C1 segment of cervical spinal cord (tissue), 14 donors: ENCODE results near the gene SLC35E3.
"Not testable (repeated sequence)": the region's sequence is repeated elsewhere in the genome, so short reads cannot be mapped to it uniquely, and the experiment has no call there.

ENCODE experiments used
- DNase-seq, 14 donors: peaks; one replicate each; lab custom pipeline; 2025; lab: John Stamatoyannopoulos, UW

The SLC35E3 gene

DNA sequence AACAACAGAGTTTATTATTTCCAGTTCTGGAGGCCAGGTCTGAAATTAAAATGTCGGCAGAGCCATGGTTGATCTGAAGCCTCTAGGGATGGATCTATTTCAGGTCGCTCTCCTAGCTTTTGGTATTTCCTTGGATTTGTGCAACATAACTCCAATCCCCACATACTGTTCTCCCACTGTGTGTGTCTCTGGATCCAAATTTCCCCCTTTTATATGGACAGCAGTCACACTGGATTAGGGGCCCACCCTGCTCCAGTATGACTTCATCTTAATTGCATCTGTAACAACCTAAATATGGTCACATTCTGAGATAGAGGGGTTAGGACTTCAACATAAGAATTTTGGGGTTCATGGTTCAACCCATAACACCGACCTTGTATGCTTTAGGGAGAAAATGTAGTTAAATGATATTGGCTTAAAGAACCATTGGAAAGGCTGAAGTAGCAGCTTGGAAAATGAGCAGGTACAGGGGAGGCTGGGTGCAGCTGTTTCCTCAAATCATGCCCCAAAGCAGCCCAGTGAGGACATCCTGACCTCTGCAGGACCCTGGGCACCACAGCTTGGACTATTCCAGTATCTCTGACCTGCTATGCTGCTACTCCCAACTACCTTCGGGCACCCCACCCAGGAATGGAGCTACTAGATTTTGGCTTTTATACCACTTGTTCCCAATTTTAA lies 48.1 kb downstream of the SLC35E3 start:
- DNase-seq = no peak

- no peak for DNase-seq
Observed at GRCh38 chr12:68794653-68795251, 48.8 kb downstream of the SLC35E3 start.

DNA sequence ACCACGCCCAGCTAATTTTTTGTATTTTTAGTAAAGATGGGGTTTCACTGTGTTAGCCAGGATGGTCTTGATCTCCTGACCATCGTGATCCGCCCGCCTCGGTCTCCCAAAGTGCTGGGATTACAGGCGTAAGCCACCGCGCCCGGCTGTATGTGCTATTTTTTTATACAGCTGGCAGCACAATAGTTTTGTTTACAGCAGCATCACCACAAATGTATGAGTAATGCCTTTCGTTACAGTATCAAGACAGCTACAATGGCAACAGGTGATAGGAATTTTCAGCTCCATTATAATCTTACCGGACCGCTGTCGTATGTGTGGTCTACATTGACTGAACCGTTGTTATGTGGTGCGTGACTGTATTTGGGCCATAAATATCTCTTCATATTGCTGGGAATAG lies 50.4 kb downstream of the SLC35E3 start:
- no peak for DNase-seq

- DNase-seq = no peak
Observed at GRCh38 chr12:68798882-68799234, 52.9 kb downstream of the SLC35E3 start.

DNA sequence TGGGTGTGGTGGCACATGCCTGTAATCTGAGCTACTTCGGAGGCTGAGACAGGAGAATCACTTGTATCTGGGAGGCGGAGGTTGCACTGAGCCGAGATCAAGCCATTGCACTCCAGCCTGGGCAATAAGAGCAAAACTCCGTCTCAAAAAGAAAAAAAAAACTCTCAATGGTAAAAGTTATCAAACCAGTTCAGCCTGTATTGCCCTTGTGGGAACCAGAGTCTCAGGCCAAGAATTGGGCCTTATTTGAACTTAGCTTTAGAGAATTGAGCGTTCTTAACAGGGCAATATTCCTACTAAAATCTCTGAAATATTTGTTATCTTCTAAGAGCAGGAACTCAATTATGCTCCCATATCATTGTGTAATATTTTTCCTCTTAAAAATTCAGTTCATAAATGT lies 54.3 kb downstream of the SLC35E3 start:
- DNase-seq = no peak

DNA sequence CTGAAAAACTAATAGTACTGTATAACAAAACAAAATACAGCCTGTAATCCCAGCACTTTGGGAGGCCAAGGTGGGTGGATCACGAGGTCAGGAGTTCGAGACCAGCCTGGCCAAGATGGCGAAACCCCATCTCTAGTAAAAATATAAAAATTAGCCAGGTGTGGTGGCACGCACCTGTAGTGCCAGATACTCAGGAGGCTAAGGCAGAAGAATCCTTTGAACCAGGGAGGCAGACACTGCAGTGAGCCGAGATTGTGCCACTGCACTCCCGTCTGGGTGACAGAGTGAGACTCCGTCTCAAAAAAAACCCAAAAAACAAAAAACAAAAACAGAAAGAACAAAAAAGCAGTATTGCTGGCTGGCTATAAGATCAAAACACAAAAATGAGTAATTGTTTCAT lies 55.1 kb downstream of the SLC35E3 start:
- not testable (repeated sequence) for DNase-seq

- not testable (repeated sequence) for DNase-seq
Observed at GRCh38 chr12:68802372-68802745, 56.4 kb downstream of the SLC35E3 start.

GRCh38 chr12:68802911-68803651 lies 57.1 kb downstream of the SLC35E3 start:
- not testable (repeated sequence) for DNase-seq

GRCh38 chr12:68803948-68804656 lies 58.1 kb downstream of the SLC35E3 start:
- DNase-seq = no peak

- DNase-seq = no peak
Observed at GRCh38 chr12:68804657-68805591, 58.9 kb downstream of the SLC35E3 start.

- no peak for DNase-seq
Observed at GRCh38 chr12:68805592-68806120, 59.7 kb downstream of the SLC35E3 start.

- no peak for DNase-seq
Observed at GRCh38 chr12:68806488-68807237, 60.7 kb downstream of the SLC35E3 start.

DNA sequence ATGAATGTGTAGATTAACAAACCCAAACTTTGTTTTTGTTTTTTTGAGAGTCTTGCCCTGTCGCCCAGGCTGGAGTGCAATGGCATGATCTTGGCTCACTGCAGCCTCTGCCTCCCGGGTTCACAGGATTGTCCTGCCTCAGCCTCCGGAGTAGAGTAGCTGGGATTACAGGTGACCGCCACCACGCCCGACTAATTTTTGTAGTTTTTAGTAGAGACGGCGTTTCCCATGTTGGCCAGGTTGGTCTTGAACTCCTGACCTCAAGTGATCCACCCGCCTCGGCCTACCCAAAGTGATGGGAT lies 61.2 kb downstream of the SLC35E3 start:
- not testable (repeated sequence) for DNase-seq

DNA sequence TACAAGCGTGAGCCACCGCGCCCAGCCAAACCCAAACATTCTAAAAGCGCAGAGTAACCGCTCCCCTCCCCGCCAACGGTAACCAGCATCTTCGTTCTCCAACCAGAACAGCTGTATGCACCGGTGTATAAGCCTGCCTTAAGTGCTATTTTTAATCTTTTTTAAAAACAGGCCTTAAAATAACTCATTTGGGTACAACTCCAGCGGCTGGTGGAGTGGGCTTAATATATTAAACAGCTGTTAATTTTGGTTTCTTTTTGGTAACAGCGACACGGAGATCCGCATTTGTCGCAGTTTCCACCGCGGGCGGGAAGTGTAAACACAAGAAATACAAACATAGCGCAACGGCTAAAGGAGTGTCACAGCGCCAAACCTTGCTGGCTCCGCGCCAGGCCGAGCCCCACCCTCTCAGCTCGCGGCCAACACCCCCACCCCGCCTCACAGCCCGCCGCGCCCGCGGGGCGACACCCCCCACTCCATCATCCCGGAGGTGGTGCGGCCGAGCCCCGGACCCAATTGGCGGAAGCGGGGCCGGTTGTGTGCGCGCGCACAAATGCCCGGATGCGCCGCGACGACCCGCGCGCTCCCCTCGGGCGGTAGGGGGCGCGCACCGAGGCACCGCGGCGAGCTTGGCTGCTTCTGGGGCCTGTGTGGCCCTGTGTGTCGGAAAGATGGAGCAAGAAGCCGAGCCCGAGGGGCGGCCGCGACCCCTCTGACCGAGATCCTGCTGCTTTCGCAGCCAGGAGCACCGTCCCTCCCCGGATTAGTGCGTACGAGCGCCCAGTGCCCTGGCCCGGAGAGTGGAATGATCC lies 61.8 kb downstream of the SLC35E3 start, which contains the start of gene MDM2:
Gene MDM2, plus strand, starts transcription at position 602 of the 812 bp plus-strand sequence. CDS start 301 bp downstream, outside the sequence.
- DNase-seq = peak; percentile 36 to 96 (median 86)

- DNase-seq = peak in 12 of 14 donors; percentile 36 to 79 (median 60)
Observed at GRCh38 chr12:68808388-68809189, 62.6 kb downstream of the SLC35E3 start.

DNA sequence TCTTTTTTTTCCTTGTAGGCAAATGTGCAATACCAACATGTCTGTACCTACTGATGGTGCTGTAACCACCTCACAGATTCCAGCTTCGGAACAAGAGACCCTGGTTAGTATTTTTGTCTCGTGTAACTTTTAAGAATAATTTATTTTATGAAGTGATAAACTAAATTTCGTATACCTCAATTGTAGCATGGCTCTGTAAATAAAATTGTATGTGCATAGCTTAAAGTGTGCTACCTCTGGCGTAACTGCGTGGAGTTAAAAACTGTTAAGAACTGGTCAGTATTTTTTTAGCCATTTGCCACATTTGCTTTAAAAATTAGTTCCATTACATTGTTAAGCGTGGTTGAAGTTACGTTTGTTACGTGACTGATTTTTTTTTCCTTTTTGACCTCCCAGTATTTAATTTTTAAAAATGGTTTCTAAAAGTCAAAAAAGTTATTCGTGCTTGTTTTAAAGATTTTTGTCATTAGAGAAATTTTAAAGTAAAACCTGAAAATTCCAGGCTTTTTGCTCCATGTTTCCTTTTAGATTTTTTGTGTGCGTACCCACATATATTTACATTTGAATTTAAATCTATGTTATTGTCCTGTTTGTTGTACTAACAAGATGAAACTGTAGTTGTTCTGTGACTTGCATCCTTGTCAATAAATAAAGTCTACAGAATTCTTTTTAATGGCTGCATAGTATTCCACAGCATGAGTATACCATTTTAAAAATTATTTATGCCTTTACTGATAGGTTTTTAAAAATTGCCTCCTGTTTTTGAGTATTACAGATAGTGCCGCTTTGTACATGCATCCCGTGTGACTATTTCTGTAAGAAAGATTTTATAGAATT lies 63.4 kb downstream of the SLC35E3 start:
- DNase-seq = no peak

DNA sequence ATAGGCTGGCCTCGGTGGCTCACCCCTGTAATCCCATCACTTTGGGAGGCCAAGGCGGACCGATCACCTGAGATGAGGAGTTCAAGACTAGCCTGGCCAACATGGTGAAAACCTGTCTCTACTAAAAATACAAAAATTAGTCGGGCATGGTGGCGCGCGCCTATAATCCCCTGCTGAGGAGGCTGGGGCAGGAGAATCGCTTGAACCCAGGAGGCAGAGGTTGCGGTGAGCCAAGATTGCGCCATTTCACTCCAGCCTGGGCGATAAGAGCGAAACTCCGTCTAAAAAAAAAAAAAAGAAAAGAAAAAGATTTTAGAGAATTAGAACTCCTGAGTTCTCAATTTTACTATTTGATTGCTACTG lies 64.0 kb downstream of the SLC35E3 start:
- DNase-seq = not testable (repeated sequence)

DNA sequence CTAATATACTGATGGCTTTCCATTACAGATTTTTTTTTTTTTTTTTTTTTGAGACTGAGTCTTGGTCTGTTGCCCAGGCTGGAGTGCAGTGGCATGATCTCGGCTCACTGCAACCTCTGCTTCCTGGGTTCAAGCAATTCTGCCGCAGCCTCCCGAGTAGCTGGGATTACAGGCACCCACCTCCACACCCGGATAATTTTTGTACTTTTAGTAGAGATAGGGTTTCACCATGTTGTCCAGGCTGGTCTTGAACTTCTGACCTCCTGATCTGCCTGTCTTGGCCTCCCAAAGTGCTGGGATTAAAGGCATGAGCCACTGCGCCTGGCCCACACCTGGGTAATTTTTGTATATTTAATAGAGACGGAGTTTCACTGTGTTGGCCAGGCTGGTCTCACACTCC lies 65.6 kb downstream of the SLC35E3 start:
- not testable (repeated sequence) for DNase-seq
